HL-60/S4 treated with phorbol 12-myristate 13-acetate at 8.2 ng/mL for 4 days and 3 days (cell line): Measurements from ENCODE around the gene MCRIP2.

ENCODE experiments used
- in situ Hi-C: fragments of 300-500 bp; cut with MboI; formaldehyde crosslinking; loops from 2 replicates; pipeline ENCODE4 v1.15.0; 2022; ENCODE audit warnings: low sequenced_read_pairs

MCRIP2 gene

DNA sequence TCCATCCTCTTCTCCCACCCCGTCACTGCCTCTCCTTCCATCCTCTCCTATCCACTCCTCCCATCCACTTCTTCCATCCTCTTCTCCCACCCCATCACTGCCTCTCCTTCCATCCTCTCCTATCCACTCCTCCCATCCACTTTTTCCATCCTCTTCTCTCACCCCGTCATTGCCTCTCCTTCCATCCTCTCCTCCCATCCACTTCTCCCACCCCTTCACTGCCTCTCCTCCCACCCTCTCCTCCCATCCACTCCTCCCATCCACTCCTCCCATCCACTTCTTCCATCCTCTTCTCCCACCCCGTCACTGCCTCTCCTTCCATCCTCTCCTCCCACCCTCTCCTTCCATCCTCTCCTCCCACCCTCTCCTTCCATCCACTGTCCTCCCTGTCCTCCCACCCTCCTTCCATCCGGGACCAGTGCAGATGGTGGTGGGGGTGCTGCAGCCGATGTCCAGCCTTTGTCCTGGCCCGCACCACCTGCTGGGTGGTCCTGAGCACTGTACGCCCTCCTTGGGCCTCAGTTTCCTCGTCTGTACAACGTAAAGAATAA lies 9.7 kb upstream of the MCRIP2 start:
- in situ Hi-C loops, result no loop called here

DNA sequence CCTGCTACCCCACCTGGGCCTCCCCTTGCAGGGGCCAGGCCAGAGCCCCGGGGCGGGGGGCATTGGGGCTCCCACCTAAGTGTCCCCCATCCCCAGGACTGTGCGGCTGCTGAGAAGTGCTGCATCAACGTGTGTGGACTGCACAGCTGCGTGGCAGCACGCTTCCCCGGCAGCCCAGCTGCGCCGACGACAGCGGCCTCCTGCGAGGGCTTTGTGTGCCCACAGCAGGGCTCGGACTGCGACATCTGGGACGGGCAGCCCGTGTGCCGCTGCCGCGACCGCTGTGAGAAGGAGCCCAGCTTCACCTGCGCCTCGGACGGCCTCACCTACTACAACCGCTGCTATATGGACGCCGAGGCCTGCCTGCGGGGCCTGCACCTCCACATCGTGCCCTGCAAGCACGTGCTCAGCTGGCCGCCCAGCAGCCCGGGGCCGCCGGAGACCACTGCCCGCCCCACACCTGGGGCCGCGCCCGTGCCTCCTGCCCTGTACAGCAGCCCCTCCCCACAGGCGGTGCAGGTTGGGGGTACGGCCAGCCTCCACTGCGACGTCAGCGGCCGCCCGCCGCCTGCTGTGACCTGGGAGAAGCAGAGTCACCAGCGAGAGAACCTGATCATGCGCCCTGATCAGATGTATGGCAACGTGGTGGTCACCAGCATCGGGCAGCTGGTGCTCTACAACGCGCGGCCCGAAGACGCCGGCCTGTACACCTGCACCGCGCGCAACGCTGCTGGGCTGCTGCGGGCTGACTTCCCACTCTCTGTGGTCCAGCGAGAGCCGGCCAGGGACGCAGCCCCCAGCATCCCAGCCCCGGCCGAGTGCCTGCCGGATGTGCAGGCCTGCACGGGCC lies 8.9 kb upstream of the MCRIP2 start:
- in situ Hi-C loops, result no loop called here

DNA sequence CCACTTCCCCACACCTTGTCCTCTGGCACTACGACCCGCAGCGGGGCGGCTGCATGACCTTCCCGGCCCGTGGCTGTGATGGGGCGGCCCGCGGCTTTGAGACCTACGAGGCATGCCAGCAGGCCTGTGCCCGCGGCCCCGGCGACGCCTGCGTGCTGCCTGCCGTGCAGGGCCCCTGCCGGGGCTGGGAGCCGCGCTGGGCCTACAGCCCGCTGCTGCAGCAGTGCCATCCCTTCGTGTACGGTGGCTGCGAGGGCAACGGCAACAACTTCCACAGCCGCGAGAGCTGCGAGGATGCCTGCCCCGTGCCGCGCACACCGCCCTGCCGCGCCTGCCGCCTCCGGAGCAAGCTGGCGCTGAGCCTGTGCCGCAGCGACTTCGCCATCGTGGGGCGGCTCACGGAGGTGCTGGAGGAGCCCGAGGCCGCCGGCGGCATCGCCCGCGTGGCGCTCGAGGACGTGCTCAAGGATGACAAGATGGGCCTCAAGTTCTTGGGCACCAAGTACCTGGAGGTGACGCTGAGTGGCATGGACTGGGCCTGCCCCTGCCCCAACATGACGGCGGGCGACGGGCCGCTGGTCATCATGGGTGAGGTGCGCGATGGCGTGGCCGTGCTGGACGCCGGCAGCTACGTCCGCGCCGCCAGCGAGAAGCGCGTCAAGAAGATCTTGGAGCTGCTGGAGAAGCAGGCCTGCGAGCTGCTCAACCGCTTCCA lies 8.1 kb upstream of the MCRIP2 start:
- in situ Hi-C loops, result no loop called here

DNA sequence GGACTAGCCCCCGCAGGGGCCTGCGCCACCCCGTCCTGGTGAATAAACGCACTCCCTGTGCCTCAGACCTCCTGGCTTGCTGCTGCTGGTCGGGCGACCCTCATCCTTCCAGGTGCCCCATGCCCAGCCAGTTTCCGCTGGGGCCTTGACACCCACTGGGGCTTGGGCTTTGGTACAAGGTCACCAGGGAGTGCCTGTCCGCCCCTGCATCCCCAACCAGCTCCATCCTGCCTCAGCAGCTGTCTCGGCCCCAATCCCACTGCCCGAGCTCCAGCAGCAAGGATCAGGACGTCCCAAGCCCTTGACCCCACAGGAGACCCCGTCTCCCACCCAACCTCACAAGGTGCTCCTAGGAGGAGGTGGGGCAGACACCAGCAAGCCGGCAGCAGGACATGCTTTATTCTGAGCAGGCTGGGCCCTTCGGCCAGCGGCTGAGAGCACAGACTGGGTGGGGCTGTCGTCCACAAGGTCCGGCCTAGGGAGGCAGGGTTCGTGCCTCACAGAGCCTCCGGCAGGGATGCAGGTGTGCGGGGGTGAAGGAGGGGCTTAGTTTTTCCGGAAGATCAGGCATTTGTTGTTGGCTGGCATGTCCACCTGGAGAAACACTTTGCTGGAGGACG lies 7.5 kb upstream of the MCRIP2 start:
- in situ Hi-C loops, result no loop called here

DNA sequence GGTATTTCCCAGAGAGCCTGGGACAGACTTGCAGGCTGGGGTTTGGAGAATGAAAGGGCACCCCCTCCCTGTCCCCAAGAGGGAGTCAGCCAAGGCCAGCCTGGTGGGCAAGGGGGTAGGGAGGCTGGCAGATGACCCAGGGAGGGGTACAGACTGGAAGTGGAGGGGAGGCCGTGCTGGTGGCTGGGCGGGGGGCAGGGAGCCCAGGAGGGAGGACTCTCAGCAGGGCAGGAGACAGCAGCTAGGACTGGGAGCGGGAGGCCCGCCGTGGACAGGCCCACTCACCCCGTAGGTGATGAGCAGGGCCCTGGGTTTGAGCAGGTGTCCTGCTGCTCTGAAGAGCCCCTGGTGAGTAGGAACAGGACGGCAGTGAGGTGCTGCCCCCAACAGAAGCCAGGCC lies 6.6 kb upstream of the MCRIP2 start:
- in situ Hi-C loops, result no loop called here

DNA sequence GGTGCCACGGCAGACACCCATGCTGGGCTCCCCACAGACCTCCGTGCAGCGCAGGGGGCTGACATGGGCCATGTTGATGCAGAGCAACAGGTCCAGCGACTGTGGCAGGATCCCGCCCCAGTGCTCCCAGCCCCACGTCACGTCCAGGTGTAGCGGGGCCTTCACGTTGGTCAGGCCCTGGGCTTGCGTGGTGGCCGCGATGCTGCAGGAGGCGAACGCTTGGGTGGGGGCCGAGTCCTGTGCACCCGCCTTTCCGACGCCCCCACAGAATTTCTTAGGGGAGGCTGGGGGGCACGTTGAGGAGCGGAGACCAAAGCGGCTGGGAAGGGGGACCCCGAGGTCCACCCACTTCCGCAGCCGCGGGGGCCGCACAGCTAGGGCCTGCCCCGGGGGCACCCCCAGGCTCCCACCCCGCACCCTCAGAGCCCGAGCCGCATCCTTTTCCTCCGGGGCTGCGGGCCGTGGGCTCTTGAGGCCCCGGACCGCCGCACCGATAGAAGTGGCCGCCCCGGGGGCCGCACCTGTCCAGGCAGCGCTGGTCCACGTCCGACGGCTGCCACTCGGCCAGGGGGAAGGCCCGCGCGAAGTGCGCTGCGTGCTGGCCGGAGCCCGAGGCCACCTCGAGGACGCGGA lies 5.9 kb upstream of the MCRIP2 start:
- in situ Hi-C loops, result no loop called here

DNA sequence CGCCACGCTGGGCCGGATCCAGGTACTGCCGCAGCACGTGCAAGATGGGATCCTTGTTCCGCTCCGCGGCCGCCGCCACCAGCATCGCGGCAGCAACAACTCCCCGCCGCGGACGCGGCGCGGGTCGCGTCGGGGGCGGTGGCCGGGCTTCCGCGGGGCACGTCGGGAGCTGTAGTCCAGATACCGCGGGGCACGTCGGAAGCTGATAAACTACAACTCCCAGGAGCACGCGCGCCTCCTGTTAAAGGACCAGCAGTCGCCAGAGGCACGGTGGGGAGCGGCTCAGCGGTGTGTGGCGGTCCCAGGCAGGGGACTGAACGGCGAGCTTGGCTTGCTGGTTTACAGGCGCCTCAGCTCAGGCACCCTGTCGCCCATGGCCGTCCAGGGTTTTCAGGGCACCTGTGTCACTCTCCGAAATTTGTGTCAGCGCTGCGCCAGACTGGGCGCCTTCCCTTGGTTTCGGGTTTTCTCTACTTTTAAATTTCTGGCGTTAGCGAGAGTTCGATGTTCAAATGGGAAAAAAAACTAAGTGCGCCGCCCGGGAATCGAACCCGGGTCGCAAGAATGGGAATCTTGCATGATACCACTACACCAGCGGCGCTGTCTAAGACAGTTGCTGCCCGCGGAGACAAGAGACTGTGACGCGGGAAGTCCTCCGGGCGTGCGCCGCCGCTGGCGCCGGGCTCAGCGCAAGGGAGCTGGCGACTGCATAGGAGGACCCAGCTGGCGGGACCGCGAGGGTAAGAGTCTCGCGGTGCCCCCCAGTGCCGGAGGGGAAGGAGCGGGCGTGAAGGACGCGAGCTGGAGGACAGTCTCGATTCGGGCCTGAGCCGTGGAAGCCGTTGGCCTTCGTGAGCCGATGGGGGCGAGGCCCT lies 5.2 kb upstream of the MCRIP2 start, which contains the start of gene METTL26:
METTL26 (minus strand) TSS at position 100 of the 875 bp plus-strand sequence; CDS start at position 85, 15 bp downstream.
- in situ Hi-C loops, result no loop called here

DNA sequence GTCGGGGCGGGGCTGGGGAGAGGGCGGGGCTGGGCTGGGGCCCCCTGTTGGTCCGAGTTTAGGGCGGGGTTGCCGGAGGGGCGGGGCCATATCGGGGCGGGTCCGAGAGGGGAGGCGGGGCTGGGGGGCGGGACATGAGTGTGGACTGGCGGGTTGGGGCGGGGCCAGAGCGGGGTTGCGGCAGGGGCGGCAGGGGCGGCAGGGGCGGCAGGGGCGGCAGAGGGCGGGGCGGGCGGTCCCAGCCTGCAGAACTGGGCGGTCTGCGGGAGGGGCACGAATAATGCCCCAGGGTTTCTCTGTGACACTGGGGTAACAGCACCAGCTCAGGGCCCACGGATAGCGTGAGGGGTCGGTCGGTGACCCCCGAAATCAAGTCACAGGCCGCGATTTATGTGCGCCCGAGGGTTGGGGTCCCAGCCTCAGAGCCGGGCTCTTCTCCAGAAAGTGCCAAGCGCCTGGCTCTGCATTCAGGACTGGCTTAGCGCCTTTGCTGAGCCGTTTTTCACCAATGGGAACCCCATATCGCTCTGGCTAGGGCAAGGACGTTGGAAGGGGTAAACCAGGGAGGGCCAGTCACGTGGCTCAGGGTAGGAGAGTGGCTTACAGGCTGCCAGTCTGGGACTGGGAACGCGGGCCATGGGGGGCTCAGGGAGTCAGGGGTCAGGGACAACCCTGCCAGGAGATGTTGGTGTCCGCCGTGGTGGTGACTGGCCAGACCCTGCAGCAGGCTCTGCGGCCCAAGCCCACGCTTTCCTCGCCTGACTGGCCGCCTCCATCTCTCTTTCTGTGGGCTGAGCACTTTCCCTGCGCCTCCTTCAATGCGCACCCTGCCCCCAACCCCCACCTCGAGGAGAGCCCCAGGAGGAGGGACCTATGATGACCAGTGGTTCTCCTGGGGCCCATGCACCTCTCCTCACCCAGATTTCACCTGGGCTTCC lies 4.3 kb upstream of the MCRIP2 start:
- in situ Hi-C loops, result no loop called here

DNA sequence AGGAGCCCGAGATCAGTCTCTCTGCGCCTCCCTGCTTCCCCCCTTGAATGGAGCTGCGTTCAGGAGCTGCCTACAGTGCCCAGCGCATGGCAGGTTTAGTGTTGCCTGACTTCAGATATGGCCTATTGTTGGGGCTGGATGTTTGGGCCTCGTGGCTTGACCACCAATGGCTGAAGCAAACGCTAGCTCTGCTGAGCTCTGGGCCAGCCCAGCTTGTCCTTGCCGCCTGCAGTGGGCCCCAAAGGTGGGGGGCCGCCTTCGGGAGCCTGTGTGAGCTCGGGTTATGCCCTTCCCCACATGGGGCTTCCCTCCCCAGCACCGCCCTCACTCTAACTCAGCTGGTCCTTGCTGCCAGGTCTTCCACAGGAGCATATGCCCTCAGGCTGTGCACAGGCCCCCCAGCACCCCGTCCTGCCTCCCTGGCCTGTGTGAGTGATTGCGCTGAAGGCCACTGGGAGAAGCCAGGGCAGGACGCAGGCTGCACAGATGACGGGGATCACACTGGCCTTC lies 3.5 kb upstream of the MCRIP2 start:
- in situ Hi-C loops, result no loop called here

DNA sequence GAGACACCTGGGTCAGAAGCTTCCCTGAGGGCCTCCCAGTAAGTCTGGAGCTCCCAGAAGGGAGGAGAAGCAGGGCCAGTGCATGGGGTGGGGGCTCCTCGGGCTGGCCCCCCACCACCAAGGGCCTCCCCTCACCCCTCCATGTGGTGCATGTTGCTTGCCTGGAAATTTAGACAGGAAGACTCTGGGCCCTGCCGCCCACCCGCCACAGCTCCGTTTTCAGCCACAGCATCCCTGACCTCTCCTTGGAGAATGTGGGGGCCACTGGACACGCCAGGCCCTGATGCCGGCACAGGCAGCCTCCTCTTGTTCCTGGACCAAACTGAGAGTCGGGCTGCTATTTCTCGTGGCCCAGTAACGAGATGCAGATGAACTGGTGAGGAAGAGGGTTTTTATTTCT lies 2.8 kb upstream of the MCRIP2 start:
- in situ Hi-C loops, result no loop called here

DNA sequence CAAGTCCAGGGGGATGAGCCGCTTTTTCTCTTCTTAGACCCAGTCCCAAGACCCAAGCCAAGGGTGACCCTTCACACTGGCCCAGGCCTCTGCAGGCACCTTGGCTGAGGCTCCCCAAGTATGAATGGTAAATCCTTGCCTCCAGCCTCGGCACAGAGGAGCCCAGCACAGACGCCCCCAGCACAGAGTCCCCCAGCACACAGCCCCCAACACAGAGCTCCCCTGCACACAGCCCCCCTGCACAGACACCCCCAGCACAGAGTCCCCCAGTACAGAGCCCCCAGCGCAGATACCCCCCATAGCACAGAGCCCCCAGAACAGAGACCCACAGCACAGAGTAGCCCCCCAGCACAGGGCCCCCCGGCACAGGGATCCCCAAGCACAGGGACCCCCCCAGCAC lies 1.0 kb upstream of the MCRIP2 start:
- in situ Hi-C loops, result no loop called here

DNA sequence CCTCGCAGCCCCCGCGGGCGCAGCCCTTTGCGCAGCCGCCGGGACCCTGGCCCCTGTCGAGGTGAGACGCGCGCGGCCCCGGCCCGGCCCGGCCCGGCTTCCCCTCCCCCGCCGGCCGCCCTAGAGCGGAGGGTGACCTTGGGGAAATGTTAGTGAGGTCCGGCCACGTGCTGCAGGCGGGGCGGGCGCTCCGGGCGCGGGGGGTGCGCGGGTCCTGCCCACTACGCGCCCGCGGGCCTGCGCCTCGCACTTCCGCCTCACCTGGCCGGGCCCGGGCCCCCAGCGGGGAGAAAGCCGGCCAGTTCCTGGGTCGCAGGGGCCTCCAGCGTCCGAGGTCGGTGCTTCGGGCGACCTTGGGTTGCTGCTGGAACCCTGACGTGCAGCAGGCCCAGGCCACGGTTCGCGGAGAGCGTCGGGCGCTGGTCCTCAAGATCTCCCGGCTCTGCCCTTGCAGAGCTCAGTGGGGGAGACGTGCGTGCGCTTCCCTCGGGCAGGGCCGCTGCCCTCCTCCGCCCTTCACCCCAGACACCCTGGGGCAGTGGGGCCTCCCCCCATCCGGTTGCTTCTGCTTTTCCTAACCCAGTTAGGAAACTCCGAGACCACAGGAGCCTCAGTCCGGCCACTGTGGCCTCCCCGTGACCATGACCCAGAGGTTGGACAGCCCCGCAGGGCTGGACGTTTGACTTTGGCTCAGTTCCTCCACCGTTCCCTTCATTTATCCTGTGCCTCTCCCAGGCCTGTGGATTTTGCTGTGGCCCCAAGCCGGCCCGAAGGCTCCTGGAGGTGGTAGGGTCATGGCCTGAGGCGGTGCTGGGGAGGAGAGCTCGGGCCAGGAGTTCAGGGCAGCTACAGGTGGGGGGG lies 791 bp downstream of the MCRIP2 start:
- in situ Hi-C loops, result no loop called here

DNA sequence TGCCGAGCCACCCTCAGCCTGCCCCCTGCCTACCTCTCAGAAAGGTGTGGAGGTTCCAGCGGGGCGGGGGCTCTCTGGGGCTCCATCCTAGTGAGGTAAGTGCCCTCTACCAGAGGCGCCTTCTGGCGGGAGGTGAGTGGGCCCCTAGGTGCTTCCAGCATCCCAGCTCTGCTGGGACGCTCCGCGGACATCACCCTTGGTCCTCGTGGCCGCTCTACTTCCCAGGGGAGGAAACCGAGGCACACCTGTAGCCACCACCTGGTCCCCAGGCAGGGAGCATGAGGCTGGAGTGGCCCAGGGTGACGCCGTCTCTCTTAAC lies 1.4 kb downstream of the MCRIP2 start:
- in situ Hi-C loops, result no loop called here

DNA sequence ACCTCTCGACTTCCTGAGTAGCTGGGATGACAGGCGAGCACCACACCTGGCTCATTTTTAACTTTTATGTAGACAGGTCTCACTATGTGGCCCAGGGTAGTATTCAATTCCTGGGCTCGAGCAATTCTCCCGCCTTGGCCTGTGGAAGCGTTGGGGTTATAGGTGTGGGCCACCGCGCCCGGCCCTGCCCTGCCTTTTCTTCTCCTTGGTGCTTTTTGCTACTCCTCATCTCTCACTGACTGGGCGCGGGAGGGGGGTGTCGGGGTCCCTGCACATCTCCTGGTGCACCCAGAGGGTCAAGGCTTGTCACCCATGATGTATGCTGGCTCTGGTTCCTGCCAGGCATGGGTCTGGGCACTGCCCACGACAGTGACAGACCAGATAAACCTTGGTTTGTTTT lies 2.9 kb downstream of the MCRIP2 start:
- in situ Hi-C loops, result no loop called here

DNA sequence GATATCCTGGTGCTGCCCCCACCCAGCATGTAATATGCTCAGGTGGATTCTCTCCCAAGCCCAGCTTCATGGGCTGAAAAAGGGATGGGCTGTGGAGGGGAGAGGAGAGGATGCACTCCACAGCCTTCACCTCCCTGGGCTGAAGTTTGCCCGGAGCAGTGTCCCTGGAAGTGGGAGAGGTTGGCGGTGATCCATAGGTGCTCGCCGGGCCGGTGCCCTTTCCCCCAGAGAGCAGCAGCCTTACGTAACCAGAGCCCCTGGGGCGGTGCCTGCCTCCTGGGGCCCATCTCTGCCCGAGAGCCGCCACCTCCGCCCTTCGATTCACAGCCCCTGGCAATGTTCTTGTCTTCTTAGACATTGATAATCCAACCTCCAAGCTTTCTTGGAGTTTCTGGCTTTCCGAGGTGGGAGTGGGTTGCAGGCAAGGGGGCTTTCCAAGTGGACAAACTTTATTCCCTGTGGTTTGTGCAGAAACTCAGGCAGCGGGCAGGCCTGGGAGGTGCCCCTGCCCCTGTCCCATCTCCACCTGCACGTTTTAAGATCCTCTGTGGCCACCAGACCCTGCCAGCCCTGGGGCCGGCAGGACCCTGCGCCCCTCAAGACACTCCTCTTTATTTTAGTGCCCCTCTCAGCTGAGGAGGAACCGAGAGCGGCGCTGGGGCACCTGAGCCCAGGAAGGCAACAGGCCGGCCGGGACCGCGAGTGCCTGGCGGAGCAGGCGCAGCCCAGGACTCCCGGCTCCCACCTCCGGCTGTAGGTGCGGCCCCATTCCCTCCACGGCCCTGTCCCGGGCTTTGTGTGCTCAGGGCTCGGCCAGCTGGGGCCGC lies 4.4 kb downstream of the MCRIP2 start:
- in situ Hi-C loops, result no loop called here

DNA sequence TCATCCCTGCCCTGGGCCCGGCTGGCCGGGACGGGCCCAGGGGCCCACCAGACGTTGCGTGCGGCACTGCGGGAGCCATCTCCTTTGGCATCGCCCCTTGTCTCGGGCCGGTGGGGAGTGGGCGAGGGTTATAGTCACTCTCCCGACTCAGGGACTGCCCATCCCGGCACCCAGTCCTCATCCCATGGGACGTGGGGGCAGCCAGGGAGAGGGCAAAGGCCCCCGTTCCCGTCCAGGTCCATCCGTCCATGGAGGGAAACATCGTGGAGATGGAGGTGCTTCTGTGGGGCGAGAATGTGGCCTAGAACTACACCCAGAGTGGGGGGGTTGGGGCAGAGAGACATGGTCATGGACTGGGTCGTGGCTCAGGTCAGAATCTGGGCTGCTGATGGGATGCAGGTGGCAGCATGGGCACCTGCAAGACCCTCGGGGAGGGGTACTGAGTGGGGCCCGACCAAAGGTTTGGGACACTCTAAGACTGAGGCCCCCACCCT lies 5.1 kb downstream of the MCRIP2 start:
- in situ Hi-C loops, result no loop called here
